Endothelial cell (in vitro differentiated cells): ENCODE measurements around the gene KCMF1. TPM values are rescaled to one million over a fixed set of nuclear protein-coding genes. Genes with fewer than 3 reads are reported as not detected.
A peak's percentile ranks its signal among the peaks of the same experiment; 100 is the strongest.

Experiments used
- DNase-seq: peaks from one replicate; pipeline ENCODE4 v3.0.0; 2021; ENCODE audit warnings: low spot score
- H3K27ac Mint-ChIP-seq: one replicate; pipeline ENCODE4 v1.8.0; 2021; ENCODE audit warnings: mixed read lengths, inconsistent platforms; ENCODE audit not compliant: unreplicated experiment
- H3K27me3 Mint-ChIP-seq: one replicate; pipeline ENCODE4 v1.8.0; 2021; ENCODE audit warnings: mild to moderate bottlenecking, moderate library complexity, mixed read lengths, inconsistent platforms; ENCODE audit not compliant: unreplicated experiment
- H3K36me3 Mint-ChIP-seq: one replicate; pipeline ENCODE4 v1.8.0; 2021; ENCODE audit warnings: mild to moderate bottlenecking, low read depth, mixed read lengths, inconsistent platforms; ENCODE audit not compliant: unreplicated experiment
- H3K4me1 Mint-ChIP-seq: one replicate; pipeline ENCODE4 v1.8.0; 2021; ENCODE audit warnings: mild to moderate bottlenecking, mixed read lengths, inconsistent platforms; ENCODE audit not compliant: unreplicated experiment
- H3K4me3 Mint-ChIP-seq: one replicate; pipeline ENCODE4 v1.8.0; 2021; ENCODE audit warnings: mild to moderate bottlenecking, mixed read lengths, inconsistent platforms; ENCODE audit not compliant: unreplicated experiment
- H3K9me3 Mint-ChIP-seq: one replicate; pipeline ENCODE4 v1.8.0; 2021; ENCODE audit warnings: mixed read lengths, inconsistent platforms; ENCODE audit not compliant: unreplicated experiment
- total RNA-seq: library from RNA; stranded (reverse); fragmentation: NEBNext Ultra II Directional; extraction: Animal tissue kit (Norgen Biotek cat#: 25700); gene quantifications from one replicate; pipeline ENCODE4 v1.2.1, GENCODE V29; 2021; ENCODE audit not compliant: unreplicated experiment
- TF ChIP-seq, protein P1 (sequence below): fragments of 200-600 bp; sonication (generic); IDR thresholded peaks from one replicate; pipeline ENCODE4 v1.5.0; 2021; ENCODE audit warnings: antibody characterized with exemption; ENCODE audit not compliant: unreplicated experiment

Gene KCMF1
- total RNA-seq, 1 donor from 2014 or later: 84.6 TPM

DNA sequence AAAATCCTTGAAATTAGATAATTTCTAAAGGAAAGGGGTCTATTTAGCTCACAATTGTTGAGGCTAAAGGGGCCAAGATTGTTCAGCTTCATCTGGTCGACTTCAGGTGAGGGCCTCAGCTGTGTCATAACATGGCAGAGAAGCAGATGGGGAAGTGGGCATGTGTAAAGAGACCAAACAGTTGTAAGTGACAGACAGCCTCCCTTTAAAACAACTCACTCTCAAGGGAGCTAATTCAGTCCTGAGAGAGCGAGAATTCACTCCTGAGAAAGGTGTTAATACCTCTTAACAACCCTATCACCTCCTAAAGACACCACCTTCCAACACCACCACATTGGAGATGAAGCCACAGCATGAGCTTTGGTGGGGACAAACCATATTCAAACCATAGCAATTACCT, 62.4 kb downstream of the KCMF1 start:
- Mint-ChIP-seq H3K27me3 (no peaks in the 10 kb centered on the region), H3K4me3 (no peak overlapping the region), H3K27ac (no peak overlapping the region), H3K4me1 (no peaks in the 10 kb centered on the region), H3K9me3 (no peaks in the 10 kb centered on the region), H3K36me3 (peaks cover 16% of the 10 kb centered on the region)
- no peak for DNase-seq
- TF ChIP-seq, protein P1, sequence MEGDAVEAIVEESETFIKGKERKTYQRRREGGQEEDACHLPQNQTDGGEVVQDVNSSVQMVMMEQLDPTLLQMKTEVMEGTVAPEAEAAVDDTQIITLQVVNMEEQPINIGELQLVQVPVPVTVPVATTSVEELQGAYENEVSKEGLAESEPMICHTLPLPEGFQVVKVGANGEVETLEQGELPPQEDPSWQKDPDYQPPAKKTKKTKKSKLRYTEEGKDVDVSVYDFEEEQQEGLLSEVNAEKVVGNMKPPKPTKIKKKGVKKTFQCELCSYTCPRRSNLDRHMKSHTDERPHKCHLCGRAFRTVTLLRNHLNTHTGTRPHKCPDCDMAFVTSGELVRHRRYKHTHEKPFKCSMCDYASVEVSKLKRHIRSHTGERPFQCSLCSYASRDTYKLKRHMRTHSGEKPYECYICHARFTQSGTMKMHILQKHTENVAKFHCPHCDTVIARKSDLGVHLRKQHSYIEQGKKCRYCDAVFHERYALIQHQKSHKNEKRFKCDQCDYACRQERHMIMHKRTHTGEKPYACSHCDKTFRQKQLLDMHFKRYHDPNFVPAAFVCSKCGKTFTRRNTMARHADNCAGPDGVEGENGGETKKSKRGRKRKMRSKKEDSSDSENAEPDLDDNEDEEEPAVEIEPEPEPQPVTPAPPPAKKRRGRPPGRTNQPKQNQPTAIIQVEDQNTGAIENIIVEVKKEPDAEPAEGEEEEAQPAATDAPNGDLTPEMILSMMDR: no peak

DNA sequence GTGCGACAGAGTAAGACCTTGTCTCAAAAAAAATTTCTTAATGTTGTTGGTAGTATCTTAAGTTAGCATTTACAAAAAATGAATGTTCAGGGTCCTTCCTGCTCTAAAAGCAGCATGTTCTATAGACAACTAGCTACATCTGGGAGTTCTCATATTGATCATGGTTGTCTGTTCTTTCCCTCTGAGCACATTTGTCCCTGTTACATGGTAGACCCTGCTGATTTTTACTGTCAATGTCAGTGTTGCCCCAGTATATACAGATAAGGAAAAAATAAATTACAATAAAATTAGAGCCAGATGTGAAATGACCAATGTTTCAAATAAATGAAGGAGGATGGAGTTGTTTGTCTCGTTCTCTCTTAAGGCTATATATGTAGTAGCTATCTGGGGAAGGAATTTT, 63.2 kb downstream of the KCMF1 start:
- Mint-ChIP-seq H3K4me3 (no peak overlapping the region), H3K27me3 (no peaks in the 10 kb centered on the region), H3K4me1 (no peaks in the 10 kb centered on the region), H3K9me3 (no peaks in the 10 kb centered on the region), H3K27ac (no peak overlapping the region), H3K36me3 (peaks cover 16% of the 10 kb centered on the region)
- TF ChIP-seq, protein P1: no peak
- no peak for DNase-seq

DNA sequence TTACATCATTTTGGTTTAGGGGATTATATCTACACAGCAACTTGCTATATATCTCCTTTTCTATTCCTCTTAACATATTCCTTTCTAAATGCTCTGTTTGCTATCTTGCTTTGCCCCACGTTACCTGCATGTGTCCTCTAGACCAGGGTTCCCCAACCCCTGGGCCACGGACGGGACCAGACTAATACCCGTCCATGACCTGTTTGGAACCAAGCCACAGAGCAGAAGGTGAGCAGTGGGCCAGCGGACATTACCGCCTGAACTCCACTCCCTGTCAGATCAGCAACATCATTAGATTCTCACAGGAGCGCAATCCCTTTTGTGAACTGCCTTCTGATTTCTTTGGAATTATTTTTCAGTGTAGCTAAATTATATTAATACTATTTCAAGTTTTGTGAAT, 66.7 kb downstream of the KCMF1 start:
- Mint-ChIP-seq H3K4me1 (no peaks in the 10 kb centered on the region), H3K4me3 (no peak overlapping the region), H3K36me3 (peaks cover 21% of the 10 kb centered on the region), H3K9me3 (no peaks in the 10 kb centered on the region), H3K27me3 (no peaks in the 10 kb centered on the region), H3K27ac (no peak overlapping the region)
- TF ChIP-seq, protein P1: no peak
- DNase-seq: no peak

DNA sequence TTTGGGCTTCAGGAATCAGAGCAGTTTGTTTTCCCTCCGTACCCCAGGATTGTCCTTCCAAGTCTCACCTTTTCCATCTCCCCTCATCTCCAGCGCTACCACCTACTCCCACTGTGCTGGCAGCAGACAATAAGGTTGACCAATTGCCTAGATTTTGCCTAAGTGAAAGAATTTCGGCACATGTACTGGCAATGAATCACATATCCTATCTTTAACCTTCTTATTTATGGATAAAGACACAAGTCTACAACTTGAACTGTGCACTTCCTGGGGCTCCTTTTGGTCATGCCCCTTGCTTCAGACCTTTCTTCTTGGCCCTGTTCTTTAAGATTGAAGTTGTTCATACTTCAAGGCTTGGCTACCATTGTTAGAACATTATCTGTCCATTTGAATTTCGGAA, 71.4 kb downstream of the KCMF1 start:
- DNase-seq: no peak
- Mint-ChIP-seq H3K27ac (peak overlapping the region; percentile 26), H3K27me3 (peaks cover 2% of the 10 kb centered on the region), H3K4me1 (peaks cover 5% of the 10 kb centered on the region), H3K9me3 (no peaks in the 10 kb centered on the region), H3K36me3 (peaks cover 33% of the 10 kb centered on the region), H3K4me3 (no peak overlapping the region)
- TF ChIP-seq, protein P1: no peak

DNA sequence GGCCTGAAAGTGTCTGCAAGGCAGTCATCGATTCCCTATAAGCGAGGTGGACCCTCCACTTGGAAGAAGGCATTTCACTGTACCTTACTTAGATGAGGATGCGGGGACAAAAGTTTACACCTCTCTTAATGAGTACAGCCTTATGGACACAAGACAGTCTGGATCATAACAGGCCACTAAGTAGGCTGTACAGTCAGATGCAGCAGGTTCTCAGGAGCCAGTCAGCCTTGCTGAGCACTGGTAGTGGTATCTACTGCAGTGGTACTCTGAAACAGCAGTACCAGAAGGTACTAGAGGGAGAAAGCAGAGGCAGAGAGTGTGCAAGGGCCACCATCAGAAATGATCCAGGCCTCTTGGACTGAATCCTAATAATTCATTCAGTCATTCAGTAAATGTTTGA, 77.6 kb downstream of the KCMF1 start:
- Mint-ChIP-seq H3K27me3 (peaks cover 2% of the 10 kb centered on the region), H3K4me1 (peaks cover 3% of the 10 kb centered on the region), H3K27ac (no peak overlapping the region), H3K4me3 (no peak overlapping the region), H3K9me3 (no peaks in the 10 kb centered on the region), H3K36me3 (peaks cover 36% of the 10 kb centered on the region)
- no peak for DNase-seq
- TF ChIP-seq, protein P1: no peak
